H1 (cell line): Measurements from ENCODE around the gene DUSP2. TPM values are rescaled to one million over a fixed set of nuclear protein-coding genes. Genes with fewer than 3 reads are reported as not detected.

Source experiments
- CTCF ChIA-PET: fragments of 300-600 bp; sonication (Branson Sonifier 250); formaldehyde crosslinking; loops from one replicate; lab custom pipeline; 2021; ENCODE audit not compliant: partially characterized antibody; lab: Charles Lee
- POLR2A ChIA-PET: fragments of 300-600 bp; sonication (Branson Sonifier 250); formaldehyde crosslinking; loops from one replicate; lab custom pipeline; 2021; ENCODE audit warnings: inconsistent platforms; ENCODE audit not compliant: partially characterized antibody; lab: Charles Lee
- DNase-seq, 2 experiments: peaks; one replicate each; pipeline versions ENCODE4 v3.0.0 to v3.0.0-alpha.2; 2010 to 2022; ENCODE audit warnings: low spot score in 2 of 2, low read depth in 1 of 2, mixed read lengths in 1 of 2
- FAIRE-seq: peaks from 2 replicates; lab custom pipeline; 2011; peaks lifted over from hg19 to GRCh38; lab: Jason Lieb, UNC
- H2AFZ ChIP-seq: 2 replicates; pipeline ENCODE4 v1.8.1; 2012; ENCODE audit warnings: low read length, inconsistent platforms
- H2AK5ac ChIP-seq: 2 replicates; pipeline ENCODE4 v1.6.1; 2013; ENCODE audit warnings: low read depth, low read length
- H2BK120ac ChIP-seq: replicated peaks from 2 replicates; pipeline ENCODE3; 2013; ENCODE audit warnings: low read depth, low read length, inconsistent platforms
- H2BK12ac ChIP-seq: 2 replicates; pipeline ENCODE4 v1.6.1; 2013; ENCODE audit warnings: low read depth, low read length
- H2BK15ac ChIP-seq: 2 replicates; pipeline ENCODE4 v1.6.1; 2013; ENCODE audit warnings: low read length
- H2BK20ac ChIP-seq: 2 replicates; pipeline ENCODE4 v1.6.1; 2013; ENCODE audit warnings: low read length
- H2BK5ac ChIP-seq: 2 replicates; pipeline ENCODE4 v1.6.1; 2013; ENCODE audit warnings: low read depth, low read length
- H3K14ac ChIP-seq: 2 replicates; pipeline ENCODE4 v1.6.1; 2013; ENCODE audit warnings: inconsistent platforms; ENCODE audit not compliant: insufficient read length
- H3K18ac ChIP-seq: 2 replicates; pipeline ENCODE4 v1.6.1; 2013; ENCODE audit warnings: low read length; ENCODE audit errors: extremely low read depth
- H3K23ac ChIP-seq: 2 replicates; pipeline ENCODE4 v1.6.1; 2013; ENCODE audit warnings: inconsistent platforms; ENCODE audit not compliant: insufficient read length
- H3K23me2 ChIP-seq: 2 replicates; pipeline ENCODE4 v1.6.1; 2013; ENCODE audit warnings: low read depth, low read length
- H3K27ac ChIP-seq: 2 replicates; pipeline ENCODE4 v1.6.1; 2011; ENCODE audit warnings: low read depth, low read length, inconsistent platforms
- H3K27me3 ChIP-seq, 4 experiments: replicated peaks in 1 of 4; 1 replicate in 1 of 4; 2 replicates in 3 of 4; pipeline versions ENCODE4 v1.6.1 to v1.8.1; 2011 to 2013; ENCODE audit warnings: low read length in 3 of 4, mild to moderate bottlenecking in 3 of 4, inconsistent platforms in 2 of 4, mixed read lengths in 2 of 4, moderate library complexity in 1 of 4; ENCODE audit not compliant: control insufficient read depth in 3 of 4, insufficient read depth in 3 of 4; ENCODE audit errors: extremely low read depth in 1 of 4
- H3K36me3 ChIP-seq, 4 experiments: 2 replicates each; pipeline versions ENCODE4 v1.6.1 to v1.8.1; 2011 to 2013; ENCODE audit warnings: mild to moderate bottlenecking in 4 of 4, low read length in 3 of 4, moderate library complexity in 2 of 4, control low read depth in 1 of 4, inconsistent platforms in 1 of 4; ENCODE audit not compliant: insufficient read depth in 4 of 4, control insufficient read depth in 2 of 4
- H3K4ac ChIP-seq: replicated peaks from 2 replicates; pipeline ENCODE3; 2013; ENCODE audit warnings: low read length, low read depth, mixed read lengths, inconsistent platforms; ENCODE audit not compliant: insufficient read length
- H3K4me1 ChIP-seq, 4 experiments: replicated peaks in 1 of 4; 1 replicate in 1 of 4; 2 replicates in 3 of 4; pipeline versions ENCODE4 v1.6.1 to v1.8.1; 2011 to 2013; ENCODE audit warnings: low read length in 3 of 4, inconsistent platforms in 2 of 4, mixed read lengths in 1 of 4; ENCODE audit not compliant: insufficient read depth in 4 of 4, control insufficient read depth in 3 of 4
- H3K4me2 ChIP-seq, 2 experiments: 2 replicates each; pipeline versions ENCODE4 v1.6.1 to v1.8.1; 2011 to 2013; ENCODE audit warnings: low read depth in 2 of 2, low read length in 2 of 2, control low read depth in 1 of 2, inconsistent platforms in 1 of 2, mild to moderate bottlenecking in 1 of 2; ENCODE audit not compliant: insufficient read depth in 1 of 2
- H3K4me3 ChIP-seq, 4 experiments: fragments of 200-600, 300-600 bp in 1 of 4; sonication (generic), shearing (Covaris generic), sonication (Bioruptor Twin) in 1 of 4; 2 replicates each; pipeline versions ENCODE4 v1.5.1 to v1.8.1; 2011 to 2016; ENCODE audit warnings: low read length in 4 of 4, low read depth in 3 of 4, control low read depth in 2 of 4, inconsistent platforms in 2 of 4, mild to moderate bottlenecking in 2 of 4, mixed read lengths in 1 of 4, moderate library complexity in 1 of 4; ENCODE audit not compliant: insufficient read depth in 2 of 4; ENCODE audit errors: extremely low read depth in 1 of 4
- H3K56ac ChIP-seq: replicated peaks from 2 replicates; pipeline ENCODE3; 2013; ENCODE audit warnings: low read depth, mild to moderate bottlenecking, mixed read lengths, low read length, inconsistent platforms; ENCODE audit not compliant: insufficient read length
- H3K79me1 ChIP-seq: 2 replicates; pipeline ENCODE4 v1.6.1; 2013; ENCODE audit warnings: low read depth, low read length, control low read depth
- H3K79me2 ChIP-seq, 2 experiments: 2 replicates each; pipeline versions ENCODE4 v1.6.1 to v1.8.1; 2012 to 2013; ENCODE audit warnings: low read length in 2 of 2, mild to moderate bottlenecking in 2 of 2, inconsistent platforms in 1 of 2; ENCODE audit not compliant: insufficient read depth in 2 of 2, control insufficient read depth in 1 of 2
- H3K9ac ChIP-seq, 4 experiments: replicated peaks in 1 of 4; 1 replicate in 1 of 4; 2 replicates in 3 of 4; pipeline versions ENCODE4 v1.6.1 to v1.8.1; 2011 to 2013; ENCODE audit warnings: low read depth in 3 of 4, low read length in 3 of 4, control low read depth in 2 of 4, mild to moderate bottlenecking in 2 of 4, moderate library complexity in 2 of 4, inconsistent platforms in 1 of 4; ENCODE audit errors: extremely low read depth in 1 of 4
- H3K9me3 ChIP-seq, 2 experiments: 2 replicates each; pipeline versions ENCODE4 v1.6.1 to v1.8.1; 2012 to 2013; ENCODE audit warnings: mild to moderate bottlenecking in 2 of 2, moderate library complexity in 2 of 2, control low read depth in 1 of 2, inconsistent platforms in 1 of 2, low read depth in 1 of 2, low read length in 1 of 2, mixed read lengths in 1 of 2; ENCODE audit not compliant: insufficient read depth in 2 of 2
- H4K20me1 ChIP-seq, 2 experiments: replicated peaks in 1 of 2; 2 replicates each; pipeline versions ENCODE3 to v1.8.1; 2011 to 2013; ENCODE audit warnings: inconsistent platforms in 2 of 2, low read length in 2 of 2, mild to moderate bottlenecking in 1 of 2; ENCODE audit not compliant: insufficient read depth in 2 of 2, control insufficient read depth in 1 of 2
- H4K5ac ChIP-seq: 2 replicates; pipeline ENCODE4 v1.6.1; 2013; ENCODE audit warnings: low read length, low read depth, mixed read lengths, inconsistent platforms; ENCODE audit not compliant: insufficient read length
- H4K8ac ChIP-seq: 2 replicates; pipeline ENCODE4 v1.8.0; 2013; ENCODE audit warnings: mild to moderate bottlenecking, moderate library complexity, low read length, inconsistent platforms; ENCODE audit not compliant: insufficient read depth; ENCODE audit errors: extremely low read depth
- H4K91ac ChIP-seq: replicated peaks from 2 replicates; pipeline ENCODE3; 2013; ENCODE audit warnings: low read length, mixed read lengths, inconsistent platforms; ENCODE audit not compliant: insufficient read length
- CTBP2 ChIP-seq: IDR thresholded peaks from 2 replicates; pipeline ENCODE4 v1.7.0; 2011; ENCODE audit warnings: borderline replicate concordance, mild to moderate bottlenecking, moderate library complexity, mixed read lengths, low read length; ENCODE audit not compliant: insufficient read depth, insufficient read length
- EGR1 ChIP-seq: IDR thresholded peaks from 2 replicates; pipeline ENCODE4 v1.6.1; 2011; ENCODE audit warnings: low read depth, low read length, borderline replicate concordance
- FOSL1 ChIP-seq: IDR thresholded peaks from 2 replicates; pipeline ENCODE4 v1.6.1; 2011; ENCODE audit warnings: mild to moderate bottlenecking, low read depth, low read length, moderate library complexity; ENCODE audit not compliant: insufficient read depth
- HDAC2 ChIP-seq, 2 experiments: fragments of 300-600 bp in 1 of 2; sonication (generic) in 1 of 2; IDR thresholded peaks; 2 replicates each; pipeline ENCODE4 v1.6.1; 2011 to 2012; ENCODE audit warnings: low read depth in 2 of 2, low read length in 2 of 2, mild to moderate bottlenecking in 2 of 2, moderate library complexity in 2 of 2, borderline replicate concordance in 1 of 2, inconsistent platforms in 1 of 2
- JUND ChIP-seq: IDR thresholded peaks from 2 replicates; pipeline ENCODE4 v1.6.1; 2011; ENCODE audit warnings: mild to moderate bottlenecking, improper control_type of control experiment, low read length
- KDM1A ChIP-seq: fragments of 200-600, 300-600 bp; sonication (generic); IDR thresholded peaks from 2 replicates; pipeline ENCODE4 v1.7.1; 2016; ENCODE audit warnings: mild to moderate bottlenecking, low read length, borderline replicate concordance
- MAFK ChIP-seq: IDR thresholded peaks from 2 replicates; pipeline ENCODE4 v1.6.1; 2012; ENCODE audit warnings: low read depth, mild to moderate bottlenecking, improper control_type of control experiment, low read length
- POLR2A ChIP-seq, 2 experiments: IDR thresholded peaks; 1 replicate in 1 of 2; 2 replicates in 1 of 2; pipeline ENCODE4 v1.6.1; 2011; ENCODE audit warnings: low read depth in 2 of 2, low read length in 2 of 2, mild to moderate bottlenecking in 2 of 2; ENCODE audit errors: control extremely low read depth in 1 of 2
- SRF ChIP-seq: IDR thresholded peaks from 2 replicates; pipeline ENCODE4 v1.6.1; 2011; ENCODE audit warnings: mild to moderate bottlenecking, low read depth, low read length, moderate library complexity
- WGBS, 2 experiments: shearing (Covaris generic) in 1 of 2; methylation state at CpG; one replicate each; pipeline versions ENCODE4 v1.1.6 to v1.1.7; 2013 to 2015; ENCODE audit warnings: low lambda C conversion rate in 2 of 2, mixed read lengths in 2 of 2, inconsistent platforms in 1 of 2, low coverage in 1 of 2, missing lambda C conversion rate in 1 of 2; ENCODE audit not compliant: insufficient replicate concordance in 2 of 2, insufficient coverage in 1 of 2, insufficient read length in 1 of 2; ENCODE audit errors: extremely low coverage in 1 of 2, missing lambda C conversion rate in 1 of 2; 5-methylcytosine and 5-hydroxymethylcytosine counted together
- polyA plus RNA-seq, 7 experiments: library from polyadenylated mRNA; depleted of rRNA in 3 of 7; stranded (reverse) in 5 of 7; unstranded in 2 of 7; fragments of >200 nt in 5 of 7; fragments of 200-250 nt in 2 of 7; gene quantifications; 1 replicate in 5 of 7; 2 replicates in 1 of 7; 4 replicates in 1 of 7; pipeline versions ENCODE4 v1.2.1 to v1.2.3, GENCODE V29; 2011 to 2013; ENCODE audit warnings: missing spikeins in 2 of 7, mixed read lengths in 2 of 7
- total RNA-seq: library from RNA; stranded (reverse); fragmentation: NEBNext Ultra II Directional; extraction: Animal tissue kit (Norgen Biotek cat#: 25700); gene quantifications from 2 replicates; pipeline ENCODE4 v1.2.1, GENCODE V29; 2021
- TF ChIP-seq, protein P1 (sequence below): IDR thresholded peaks from 2 replicates; pipeline ENCODE4 v1.6.1; 2012; ENCODE audit warnings: low read length, inconsistent platforms

DUSP2 gene
- total and polyA plus RNA-seq, 2 of the 8 experiments (the other 6 are each of a cell fraction or from before 2014, with no cell fraction given), result 10.1 to 10.4 TPM

GRCh38 chr2:96103761-96104486, 41.3 kb downstream of the DUSP2 start:
- H3K4me1 ChIP-seq, result peaks cover 0 to 26% (median 14%) of the 10 kb centered on the region in 4 experiments; a peak in 6 of 7 replicates
- H4K91ac ChIP-seq, result peak overlapping the region; percentile 20
- no peaks in the 10 kb centered on the region for H3K79me2 ChIP-seq
- peak overlapping the region; percentile 91; the same call in 1 of the 2 replicates for H2AFZ ChIP-seq
- H2BK15ac ChIP-seq, result peak overlapping the region; percentile 81; the same call in 1 of the 2 replicates
- H2AK5ac ChIP-seq, result no peak overlapping the region
- H3K27me3 ChIP-seq, result no peaks in the 10 kb centered on the region
- H4K20me1 ChIP-seq, result no peaks in the 10 kb centered on the region
- no peaks in the 10 kb centered on the region for H3K36me3 ChIP-seq
- peaks cover 4 to 11% of the 10 kb centered on the region in 2 experiments for H3K9me3 ChIP-seq
- H3K18ac ChIP-seq, result peak overlapping the region; percentile 71
- H2BK120ac ChIP-seq, result no peak overlapping the region
- H3K23ac ChIP-seq, result no peak overlapping the region
- H3K27ac ChIP-seq, result no peak overlapping the region
- H3K4ac ChIP-seq, result no peak overlapping the region
- no peak overlapping the region for H3K56ac ChIP-seq
- no peak overlapping the region for H3K4me3 ChIP-seq
- DNase-seq (no peak), FAIRE-seq (no peak)
- CTCF ChIA-PET, result interaction anchor here (0.6 to 7.2 kb wide), 4 partner anchors 12 to 125 kb away, joined by 3 to 61 read pairs (median 4); partner anchors contain the start of gene ADRA2B
- POLR2A ChIA-PET, result no interaction called here
- no peak overlapping the region for H3K9ac ChIP-seq
- H2BK5ac ChIP-seq, result 0 out of 2 replicates have a peak overlapping the region, but pooled peaks have one; percentile 56
- H3K23me2 ChIP-seq, result peaks cover 2% of the 10 kb centered on the region; the same call in 1 of the 2 replicates
- 0 out of 2 replicates have a peak overlapping the region, but pooled peaks have one; percentile 7 for H4K8ac ChIP-seq
- no peak overlapping the region for H3K4me2 ChIP-seq
- H4K5ac ChIP-seq, result no peak overlapping the region
- no peak overlapping the region for H2BK20ac ChIP-seq
- H2BK12ac ChIP-seq, result peak overlapping the region; percentile 6; the same call in 1 of the 2 replicates
- 56% methylated on average over 5 of the region's 6 CpGs; no CpG with 5 or more reads in 1 of the 2 experiments for WGBS, 2 experiments
- no peak overlapping the region for H3K14ac ChIP-seq
- no peaks in the 10 kb centered on the region for H3K79me1 ChIP-seq
- TF ChIP-seq CTBP2 (no peak), MAFK (no peak), HDAC2 (IDR thresholded peaks at IDR 0.05; ENCODE audit: borderline replicate concordance in 1 of 2, low read depth in 2 of 2, low read length in 2 of 2) (no peak), POLR2A (IDR thresholded peaks at IDR 0.05; ENCODE audit: control extremely low read depth in 1 of 2, low read depth in 2 of 2, low read length in 2 of 2) (no peak), EGR1 (no peak), KDM1A (no peak), FOSL1 (no peak), JUND (no peak), SRF (no peak)
- TF ChIP-seq, protein P1, sequence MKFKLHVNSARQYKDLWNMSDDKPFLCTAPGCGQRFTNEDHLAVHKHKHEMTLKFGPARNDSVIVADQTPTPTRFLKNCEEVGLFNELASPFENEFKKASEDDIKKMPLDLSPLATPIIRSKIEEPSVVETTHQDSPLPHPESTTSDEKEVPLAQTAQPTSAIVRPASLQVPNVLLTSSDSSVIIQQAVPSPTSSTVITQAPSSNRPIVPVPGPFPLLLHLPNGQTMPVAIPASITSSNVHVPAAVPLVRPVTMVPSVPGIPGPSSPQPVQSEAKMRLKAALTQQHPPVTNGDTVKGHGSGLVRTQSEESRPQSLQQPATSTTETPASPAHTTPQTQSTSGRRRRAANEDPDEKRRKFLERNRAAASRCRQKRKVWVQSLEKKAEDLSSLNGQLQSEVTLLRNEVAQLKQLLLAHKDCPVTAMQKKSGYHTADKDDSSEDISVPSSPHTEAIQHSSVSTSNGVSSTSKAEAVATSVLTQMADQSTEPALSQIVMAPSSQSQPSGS, result no peak
